Stomach smooth muscle (tissue), 2 donors: ENCODE measurements around the gene CD80.

Experiments used
- H3K27ac ChIP-seq: one replicate; pipeline ENCODE4 v1.7.0; 2013; ENCODE audit warnings: mild to moderate bottlenecking, low read length, inconsistent platforms
- H3K27me3 ChIP-seq, 2 donors: one replicate each; pipeline ENCODE4 v1.7.0; 2013; ENCODE audit warnings: low read length in 2 of 2; ENCODE audit not compliant: insufficient read depth in 2 of 2, control insufficient read depth in 1 of 2
- H3K36me3 ChIP-seq, 2 donors: one replicate each; pipeline ENCODE4 v1.7.0; 2013; ENCODE audit warnings: low read length in 2 of 2; ENCODE audit not compliant: control insufficient read depth in 2 of 2, insufficient read depth in 2 of 2
- H3K4me1 ChIP-seq: one replicate; pipeline ENCODE4 v1.7.0; 2013; ENCODE audit warnings: low read length; ENCODE audit not compliant: control insufficient read depth, insufficient read depth
- H3K4me3 ChIP-seq, 2 donors: one replicate each; pipeline ENCODE4 v1.7.0; 2013; ENCODE audit warnings: low read length in 2 of 2
- H3K9ac ChIP-seq, 2 donors: one replicate each; pipeline ENCODE4 v1.7.0; 2013; ENCODE audit warnings: low read length in 2 of 2, mild to moderate bottlenecking in 1 of 2
- H3K9me3 ChIP-seq, 2 donors: one replicate each; pipeline ENCODE4 v1.7.0; 2013; ENCODE audit warnings: low read length in 2 of 2; ENCODE audit not compliant: control insufficient read depth in 2 of 2
- donor health status: healthy.
- donor health status: Pancreatic carcinoma.

The CD80 gene

GRCh38 chr3:119527714-119528113 lies 31.7 kb downstream of the CD80 start:
- no peaks in the 10 kb centered on the region for H3K27me3 ChIP-seq
- no peaks in the 10 kb centered on the region for H3K4me1 ChIP-seq
- no peaks in the 10 kb centered on the region for H3K9me3 ChIP-seq
- peaks cover 6 to 8% of the 10 kb centered on the region in 2 donors for H3K36me3 ChIP-seq
- H3K27ac ChIP-seq = no peak overlapping the region
- H3K9ac ChIP-seq = no peak overlapping the region
- H3K4me3 ChIP-seq = no peak overlapping the region

- H3K27me3 ChIP-seq = no peaks in the 10 kb centered on the region
- H3K9ac ChIP-seq = no peak overlapping the region
- H3K36me3 ChIP-seq = peaks cover 10 to 20% of the 10 kb centered on the region in 2 donors
- no peaks in the 10 kb centered on the region for H3K4me1 ChIP-seq
- no peaks in the 10 kb centered on the region for H3K9me3 ChIP-seq
- H3K4me3 ChIP-seq = no peak overlapping the region
- H3K27ac ChIP-seq = no peak overlapping the region
Observed at GRCh38 chr3:119524931-119525662, 34.3 kb downstream of the CD80 start.

- no peaks in the 10 kb centered on the region for H3K27me3 ChIP-seq
- H3K9ac ChIP-seq = no peak overlapping the region
- no peak overlapping the region for H3K4me3 ChIP-seq
- H3K4me1 ChIP-seq = peaks cover 5% of the 10 kb centered on the region
- H3K9me3 ChIP-seq = no peaks in the 10 kb centered on the region
- H3K27ac ChIP-seq = no peak overlapping the region
- H3K36me3 ChIP-seq = peaks cover 18 to 37% of the 10 kb centered on the region in 2 donors
Observed at GRCh38 chr3:119518026-119518425, 41.4 kb downstream of the CD80 start.

GRCh38 chr3:119517112-119517511 lies 42.3 kb downstream of the CD80 start:
- Histone ChIP-seq H3K4me1 (peaks cover 5% of the 10 kb centered on the region), H3K36me3 (peaks cover 19 to 37% of the 10 kb centered on the region in 2 donors), H3K9me3 (no peaks in the 10 kb centered on the region), H3K4me3 (no peak overlapping the region), H3K27me3 (no peaks in the 10 kb centered on the region), H3K9ac (peak overlapping the region; percentile 0 to 1), H3K27ac (peak overlapping the region; percentile 68)

DNA sequence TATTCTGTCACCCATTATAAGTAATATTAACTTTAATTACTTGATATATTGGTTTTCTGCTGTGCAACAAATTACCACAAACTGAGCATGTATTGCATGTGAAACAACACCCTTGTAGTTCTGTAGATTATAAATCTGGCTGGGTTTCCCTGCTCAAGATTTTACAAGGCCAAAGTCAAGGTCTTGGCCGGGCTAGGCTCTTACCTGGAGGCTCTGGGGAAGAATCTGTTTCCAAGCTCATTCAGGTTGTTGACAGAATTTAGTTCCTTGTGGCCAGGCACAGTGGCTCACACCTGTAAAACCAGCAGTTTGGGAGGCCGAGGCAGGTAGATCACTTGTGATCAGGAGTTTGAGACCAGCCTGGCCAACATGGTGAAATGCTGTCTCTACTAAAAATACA lies 44.8 kb downstream of the CD80 start:
- peaks cover 15 to 24% of the 10 kb centered on the region in 2 donors for H3K36me3 ChIP-seq

GRCh38 chr3:119510690-119511089 lies 48.7 kb downstream of the CD80 start:
- H3K9ac ChIP-seq = no peak overlapping the region
- H3K36me3 ChIP-seq = peaks cover 11 to 24% of the 10 kb centered on the region in 2 donors
- H3K4me3 ChIP-seq = no peak overlapping the region
- no peaks in the 10 kb centered on the region for H3K27me3 ChIP-seq
- no peak overlapping the region for H3K27ac ChIP-seq
- H3K4me1 ChIP-seq = no peaks in the 10 kb centered on the region
- H3K9me3 ChIP-seq = no peaks in the 10 kb centered on the region

More for the DNA sequence above, 44.8 kb downstream of the CD80 start:
- no peaks in the 10 kb centered on the region for H3K9me3 ChIP-seq
- peaks cover 5% of the 10 kb centered on the region for H3K4me1 ChIP-seq
- H3K27ac ChIP-seq = no peak overlapping the region
- H3K4me3 ChIP-seq = no peak overlapping the region
- H3K9ac ChIP-seq = no peak overlapping the region
- no peaks in the 10 kb centered on the region for H3K27me3 ChIP-seq

DNA sequence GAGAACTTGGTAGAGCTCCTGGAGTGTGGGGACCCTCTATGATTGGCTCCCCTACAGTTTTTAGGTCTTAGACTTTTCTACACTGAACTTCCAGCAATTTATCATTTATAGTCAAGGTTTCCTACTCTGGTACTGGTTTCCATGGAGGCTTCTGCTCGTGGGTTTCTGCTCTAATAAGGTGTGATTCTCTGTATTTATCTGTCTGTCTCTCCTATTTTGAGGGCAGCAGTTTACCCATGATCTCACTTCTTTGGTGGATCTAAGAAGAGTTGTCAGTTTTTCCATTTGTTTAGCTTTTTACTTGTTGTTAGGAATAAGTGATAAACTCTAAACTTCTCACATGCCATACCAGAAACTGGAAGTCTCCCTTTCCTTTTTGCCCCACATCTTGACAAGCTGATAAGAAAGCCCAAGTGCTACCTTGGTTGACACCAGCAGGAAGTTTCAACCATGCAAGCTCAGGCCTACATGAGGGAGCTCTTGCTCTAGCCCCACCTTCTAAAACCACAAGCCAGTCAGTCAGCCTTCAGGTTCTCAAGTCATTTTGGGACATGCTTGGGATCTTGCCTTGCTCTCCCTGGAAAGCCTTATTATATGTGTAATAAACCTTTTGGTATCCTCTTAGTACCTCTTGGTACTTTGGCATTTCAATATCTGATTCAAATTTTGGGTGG lies 51.1 kb downstream of the CD80 start:
- no peaks in the 10 kb centered on the region for H3K9me3 ChIP-seq

DNA sequence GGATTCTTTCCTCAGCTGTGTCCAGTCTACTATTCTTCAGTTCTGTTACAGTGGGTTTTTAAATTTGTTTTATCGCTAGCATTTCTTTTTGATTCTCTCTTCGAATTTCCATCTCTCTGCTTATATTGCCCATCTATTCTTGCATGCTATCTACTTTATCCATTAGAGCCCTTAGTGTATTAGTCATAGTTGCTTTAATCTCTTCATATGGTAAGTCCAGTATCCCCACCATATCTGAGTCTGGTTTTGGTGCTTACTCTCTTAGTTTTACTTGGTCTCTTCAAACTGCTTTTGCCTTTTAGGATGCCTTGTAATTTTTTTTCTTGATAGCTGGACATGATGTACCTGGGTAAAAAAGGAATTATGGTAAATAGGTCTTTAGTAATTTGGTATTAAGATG lies 52.0 kb downstream of the CD80 start:
- Histone ChIP-seq H3K4me1 (no peaks in the 10 kb centered on the region), H3K9me3 (no peaks in the 10 kb centered on the region), H3K4me3 (no peak overlapping the region), H3K27me3 (no peaks in the 10 kb centered on the region), H3K27ac (no peak overlapping the region), H3K9ac (no peak overlapping the region), H3K36me3 (peaks cover 7 to 29% of the 10 kb centered on the region in 2 donors)

More for the DNA sequence above, 51.1 kb downstream of the CD80 start:
- Histone ChIP-seq H3K4me3 (no peak overlapping the region), H3K4me1 (no peaks in the 10 kb centered on the region), H3K36me3 (peaks cover 10 to 28% of the 10 kb centered on the region in 2 donors), H3K27ac (no peak overlapping the region), H3K9ac (no peak overlapping the region), H3K27me3 (no peaks in the 10 kb centered on the region)

DNA sequence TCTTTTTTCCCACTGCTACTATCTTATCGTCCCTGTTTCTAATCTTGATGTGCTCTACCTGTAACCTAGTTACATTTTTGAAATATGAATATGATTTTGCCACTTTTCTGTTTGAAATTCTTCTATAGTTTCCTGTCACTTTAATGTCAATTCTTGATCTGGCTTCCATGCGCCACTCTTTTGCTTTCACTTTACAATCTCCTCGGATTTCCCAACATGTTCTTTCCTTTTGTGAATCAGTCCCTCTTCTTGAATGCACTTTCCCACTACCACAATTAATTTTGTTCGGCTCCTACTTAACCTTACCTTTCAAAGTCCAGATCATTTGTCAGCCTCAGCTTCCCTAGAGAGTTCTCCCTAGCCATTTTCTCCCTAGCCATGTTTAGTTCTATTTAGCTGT lies 52.8 kb downstream of the CD80 start:
- Histone ChIP-seq H3K4me3 (no peak overlapping the region), H3K27ac (no peak overlapping the region), H3K36me3 (peaks cover 7 to 29% of the 10 kb centered on the region in 2 donors), H3K9ac (no peak overlapping the region), H3K27me3 (no peaks in the 10 kb centered on the region), H3K9me3 (no peaks in the 10 kb centered on the region), H3K4me1 (no peaks in the 10 kb centered on the region)

DNA sequence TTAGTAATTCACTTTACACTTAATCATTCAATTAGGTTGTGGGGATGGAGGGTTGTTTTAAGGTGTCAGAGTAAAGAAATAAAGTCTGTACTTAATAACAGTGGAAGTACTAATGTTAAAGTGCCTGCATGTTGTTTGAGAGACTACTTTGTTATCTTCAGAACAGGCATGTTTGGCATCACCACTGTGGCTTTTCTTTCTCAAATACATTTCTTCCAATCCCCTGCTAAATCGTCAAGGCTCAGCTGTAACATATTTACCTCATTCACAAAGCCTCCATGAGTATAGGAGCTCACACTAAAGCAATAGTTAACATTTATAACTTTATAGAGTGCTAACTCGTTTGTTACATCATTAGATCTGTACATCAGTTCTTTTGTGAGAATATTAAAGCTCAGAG lies 58.5 kb downstream of the CD80 start:
- Histone ChIP-seq H3K9ac (peak overlapping the region; percentile 3), H3K4me3 (peak overlapping the region; percentile 5 to 36), H3K4me1 (peaks cover 6% of the 10 kb centered on the region), H3K27me3 (no peaks in the 10 kb centered on the region), H3K9me3 (no peaks in the 10 kb centered on the region), H3K27ac (no peak overlapping the region), H3K36me3 (peaks cover 6 to 16% of the 10 kb centered on the region in 2 donors)

GRCh38 chr3:119500265-119500664 lies 59.1 kb downstream of the CD80 start:
- peak overlapping the region; percentile 3 for H3K9ac ChIP-seq
- peak overlapping the region; percentile 5 to 100 for H3K4me3 ChIP-seq
- peaks cover 6% of the 10 kb centered on the region for H3K4me1 ChIP-seq
- H3K9me3 ChIP-seq = no peaks in the 10 kb centered on the region
- peaks cover 3 to 12% of the 10 kb centered on the region in 2 donors for H3K36me3 ChIP-seq
- H3K27ac ChIP-seq = no peak overlapping the region
- H3K27me3 ChIP-seq = no peaks in the 10 kb centered on the region
